H1 (cell line): ENCODE results near the gene TRAPPC2. TPM values are rescaled to one million over a fixed set of nuclear protein-coding genes. Genes with fewer than 3 reads are reported as not detected.

Experiments used
- CTCF ChIA-PET: fragments of 300-600 bp; sonication (Branson Sonifier 250); formaldehyde crosslinking; loops from one replicate; lab custom pipeline; 2021; ENCODE audit not compliant: partially characterized antibody; lab: Charles Lee
- POLR2A ChIA-PET: fragments of 300-600 bp; sonication (Branson Sonifier 250); formaldehyde crosslinking; loops from one replicate; lab custom pipeline; 2021; ENCODE audit warnings: inconsistent platforms; ENCODE audit not compliant: partially characterized antibody; lab: Charles Lee
- DNase-seq, 2 experiments: peaks; one replicate each; pipeline versions ENCODE4 v3.0.0 to v3.0.0-alpha.2; 2010 to 2022; ENCODE audit warnings: low spot score in 2 of 2, low read depth in 1 of 2, mixed read lengths in 1 of 2
- FAIRE-seq: peaks from 2 replicates; lab custom pipeline; 2011; peaks lifted over from hg19 to GRCh38; lab: Jason Lieb, UNC
- H2AFZ ChIP-seq: 2 replicates; pipeline ENCODE4 v1.8.1; 2012; ENCODE audit warnings: low read length, inconsistent platforms
- H2AK5ac ChIP-seq: 2 replicates; pipeline ENCODE4 v1.6.1; 2013; ENCODE audit warnings: low read depth, low read length
- H2BK120ac ChIP-seq: replicated peaks from 2 replicates; pipeline ENCODE3; 2013; ENCODE audit warnings: low read depth, low read length, inconsistent platforms
- H2BK12ac ChIP-seq: 2 replicates; pipeline ENCODE4 v1.6.1; 2013; ENCODE audit warnings: low read depth, low read length
- H2BK15ac ChIP-seq: 2 replicates; pipeline ENCODE4 v1.6.1; 2013; ENCODE audit warnings: low read length
- H2BK20ac ChIP-seq: 2 replicates; pipeline ENCODE4 v1.6.1; 2013; ENCODE audit warnings: low read length
- H2BK5ac ChIP-seq: 2 replicates; pipeline ENCODE4 v1.6.1; 2013; ENCODE audit warnings: low read depth, low read length
- H3K14ac ChIP-seq: 2 replicates; pipeline ENCODE4 v1.6.1; 2013; ENCODE audit warnings: inconsistent platforms; ENCODE audit not compliant: insufficient read length
- H3K18ac ChIP-seq: 2 replicates; pipeline ENCODE4 v1.6.1; 2013; ENCODE audit warnings: low read length; ENCODE audit errors: extremely low read depth
- H3K23ac ChIP-seq: 2 replicates; pipeline ENCODE4 v1.6.1; 2013; ENCODE audit warnings: inconsistent platforms; ENCODE audit not compliant: insufficient read length
- H3K23me2 ChIP-seq: 2 replicates; pipeline ENCODE4 v1.6.1; 2013; ENCODE audit warnings: low read depth, low read length
- H3K27ac ChIP-seq: 2 replicates; pipeline ENCODE4 v1.6.1; 2011; ENCODE audit warnings: low read depth, low read length, inconsistent platforms
- H3K27me3 ChIP-seq, 4 experiments: replicated peaks in 1 of 4; 1 replicate in 1 of 4; 2 replicates in 3 of 4; pipeline versions ENCODE4 v1.6.1 to v1.8.1; 2011 to 2013; ENCODE audit warnings: low read length in 3 of 4, mild to moderate bottlenecking in 3 of 4, inconsistent platforms in 2 of 4, mixed read lengths in 2 of 4, moderate library complexity in 1 of 4; ENCODE audit not compliant: control insufficient read depth in 3 of 4, insufficient read depth in 3 of 4; ENCODE audit errors: extremely low read depth in 1 of 4
- H3K36me3 ChIP-seq, 4 experiments: 2 replicates each; pipeline versions ENCODE4 v1.6.1 to v1.8.1; 2011 to 2013; ENCODE audit warnings: mild to moderate bottlenecking in 4 of 4, low read length in 3 of 4, moderate library complexity in 2 of 4, control low read depth in 1 of 4, inconsistent platforms in 1 of 4; ENCODE audit not compliant: insufficient read depth in 4 of 4, control insufficient read depth in 2 of 4
- H3K4ac ChIP-seq: replicated peaks from 2 replicates; pipeline ENCODE3; 2013; ENCODE audit warnings: low read length, low read depth, mixed read lengths, inconsistent platforms; ENCODE audit not compliant: insufficient read length
- H3K4me1 ChIP-seq, 4 experiments: replicated peaks in 1 of 4; 1 replicate in 1 of 4; 2 replicates in 3 of 4; pipeline versions ENCODE4 v1.6.1 to v1.8.1; 2011 to 2013; ENCODE audit warnings: low read length in 3 of 4, inconsistent platforms in 2 of 4, mixed read lengths in 1 of 4; ENCODE audit not compliant: insufficient read depth in 4 of 4, control insufficient read depth in 3 of 4
- H3K4me2 ChIP-seq, 2 experiments: 2 replicates each; pipeline versions ENCODE4 v1.6.1 to v1.8.1; 2011 to 2013; ENCODE audit warnings: low read depth in 2 of 2, low read length in 2 of 2, control low read depth in 1 of 2, inconsistent platforms in 1 of 2, mild to moderate bottlenecking in 1 of 2; ENCODE audit not compliant: insufficient read depth in 1 of 2
- H3K4me3 ChIP-seq, 4 experiments: fragments of 200-600, 300-600 bp in 1 of 4; sonication (generic), shearing (Covaris generic), sonication (Bioruptor Twin) in 1 of 4; 2 replicates each; pipeline versions ENCODE4 v1.5.1 to v1.8.1; 2011 to 2016; ENCODE audit warnings: low read length in 4 of 4, low read depth in 3 of 4, control low read depth in 2 of 4, inconsistent platforms in 2 of 4, mild to moderate bottlenecking in 2 of 4, mixed read lengths in 1 of 4, moderate library complexity in 1 of 4; ENCODE audit not compliant: insufficient read depth in 2 of 4; ENCODE audit errors: extremely low read depth in 1 of 4
- H3K56ac ChIP-seq: replicated peaks from 2 replicates; pipeline ENCODE3; 2013; ENCODE audit warnings: low read depth, mild to moderate bottlenecking, mixed read lengths, low read length, inconsistent platforms; ENCODE audit not compliant: insufficient read length
- H3K79me1 ChIP-seq: 2 replicates; pipeline ENCODE4 v1.6.1; 2013; ENCODE audit warnings: low read depth, low read length, control low read depth
- H3K79me2 ChIP-seq, 2 experiments: 2 replicates each; pipeline versions ENCODE4 v1.6.1 to v1.8.1; 2012 to 2013; ENCODE audit warnings: low read length in 2 of 2, mild to moderate bottlenecking in 2 of 2, inconsistent platforms in 1 of 2; ENCODE audit not compliant: insufficient read depth in 2 of 2, control insufficient read depth in 1 of 2
- H3K9ac ChIP-seq, 4 experiments: replicated peaks in 1 of 4; 1 replicate in 1 of 4; 2 replicates in 3 of 4; pipeline versions ENCODE4 v1.6.1 to v1.8.1; 2011 to 2013; ENCODE audit warnings: low read depth in 3 of 4, low read length in 3 of 4, control low read depth in 2 of 4, mild to moderate bottlenecking in 2 of 4, moderate library complexity in 2 of 4, inconsistent platforms in 1 of 4; ENCODE audit errors: extremely low read depth in 1 of 4
- H3K9me3 ChIP-seq, 2 experiments: 2 replicates each; pipeline versions ENCODE4 v1.6.1 to v1.8.1; 2012 to 2013; ENCODE audit warnings: mild to moderate bottlenecking in 2 of 2, moderate library complexity in 2 of 2, control low read depth in 1 of 2, inconsistent platforms in 1 of 2, low read depth in 1 of 2, low read length in 1 of 2, mixed read lengths in 1 of 2; ENCODE audit not compliant: insufficient read depth in 2 of 2
- H4K20me1 ChIP-seq, 2 experiments: replicated peaks in 1 of 2; 2 replicates each; pipeline versions ENCODE3 to v1.8.1; 2011 to 2013; ENCODE audit warnings: inconsistent platforms in 2 of 2, low read length in 2 of 2, mild to moderate bottlenecking in 1 of 2; ENCODE audit not compliant: insufficient read depth in 2 of 2, control insufficient read depth in 1 of 2
- H4K5ac ChIP-seq: 2 replicates; pipeline ENCODE4 v1.6.1; 2013; ENCODE audit warnings: low read length, low read depth, mixed read lengths, inconsistent platforms; ENCODE audit not compliant: insufficient read length
- H4K8ac ChIP-seq: 2 replicates; pipeline ENCODE4 v1.8.0; 2013; ENCODE audit warnings: mild to moderate bottlenecking, moderate library complexity, low read length, inconsistent platforms; ENCODE audit not compliant: insufficient read depth; ENCODE audit errors: extremely low read depth
- H4K91ac ChIP-seq: replicated peaks from 2 replicates; pipeline ENCODE3; 2013; ENCODE audit warnings: low read length, mixed read lengths, inconsistent platforms; ENCODE audit not compliant: insufficient read length
- ASH2L ChIP-seq: fragments of 200-600, 300-600 bp; sonication (generic); IDR thresholded peaks from one replicate; pipeline ENCODE4 v1.7.1; 2017; ENCODE audit warnings: low read length
- BCL11A ChIP-seq, 2 experiments: IDR thresholded peaks; one replicate each; pipeline ENCODE4 v1.6.1; 2011; ENCODE audit warnings: low read depth in 2 of 2, low read length in 2 of 2, mild to moderate bottlenecking in 2 of 2
- CEBPB ChIP-seq: IDR thresholded peaks from 2 replicates; pipeline ENCODE4 v1.6.1; 2012; ENCODE audit warnings: low read depth, low read length
- EP300 ChIP-seq, 2 experiments: IDR thresholded peaks; 1 replicate in 1 of 2; 2 replicates in 1 of 2; pipeline ENCODE4 v1.6.1; 2011 to 2012; ENCODE audit warnings: low read depth in 2 of 2, low read length in 2 of 2, mild to moderate bottlenecking in 2 of 2, borderline replicate concordance in 1 of 2, inconsistent platforms in 1 of 2, moderate library complexity in 1 of 2
- JUN ChIP-seq: IDR thresholded peaks from 2 replicates; pipeline ENCODE4 v1.6.1; 2011; ENCODE audit warnings: low read depth, mild to moderate bottlenecking, improper control_type of control experiment, low read length
- KDM4A ChIP-seq: IDR thresholded peaks from one replicate; pipeline ENCODE4 v1.7.1; 2012; ENCODE audit warnings: low read depth, mild to moderate bottlenecking, moderate library complexity, low read length, inconsistent platforms; ENCODE audit not compliant: severe bottlenecking
- KDM5A ChIP-seq: fragments of 200-600 bp; IDR thresholded peaks from 2 replicates; pipeline ENCODE4 v1.7.1; 2012; ENCODE audit warnings: mild to moderate bottlenecking, low read length, inconsistent platforms, mixed read lengths
- POLR2AphosphoS5 ChIP-seq: IDR thresholded peaks from 2 replicates; pipeline ENCODE4 v1.6.1; 2011; ENCODE audit warnings: low read depth, low read length
- RNF2 ChIP-seq: fragments of 200-900, 300-1000 bp; sonication (generic); IDR thresholded peaks from 2 replicates; pipeline ENCODE4 v1.7.1; 2016; ENCODE audit warnings: borderline replicate concordance, low read depth, mild to moderate bottlenecking, antibody characterized with exemption, low read length; ENCODE audit not compliant: poor library complexity, severe bottlenecking; ENCODE audit errors: missing control alignments
- RXRA ChIP-seq: IDR thresholded peaks from 2 replicates; pipeline ENCODE4 v1.6.1; 2011; ENCODE audit warnings: low read depth, mild to moderate bottlenecking, low read length, moderate library complexity; ENCODE audit not compliant: insufficient read depth
- SP1 ChIP-seq: IDR thresholded peaks from 2 replicates; pipeline ENCODE4 v1.6.1; 2011; ENCODE audit warnings: low read depth, low read length
- USF2 ChIP-seq: IDR thresholded peaks from 2 replicates; pipeline ENCODE4 v1.6.1; 2011; ENCODE audit warnings: low read length, improper control_type of control experiment
- WGBS, 2 experiments: shearing (Covaris generic) in 1 of 2; methylation state at CpG; one replicate each; pipeline versions ENCODE4 v1.1.6 to v1.1.7; 2013 to 2015; ENCODE audit warnings: low lambda C conversion rate in 2 of 2, mixed read lengths in 2 of 2, inconsistent platforms in 1 of 2, low coverage in 1 of 2, missing lambda C conversion rate in 1 of 2; ENCODE audit not compliant: insufficient replicate concordance in 2 of 2, insufficient coverage in 1 of 2, insufficient read length in 1 of 2; ENCODE audit errors: extremely low coverage in 1 of 2, missing lambda C conversion rate in 1 of 2; 5-methylcytosine and 5-hydroxymethylcytosine counted together
- polyA plus RNA-seq, 7 experiments: library from polyadenylated mRNA; depleted of rRNA in 3 of 7; stranded (reverse) in 5 of 7; unstranded in 2 of 7; fragments of >200 nt in 5 of 7; fragments of 200-250 nt in 2 of 7; gene quantifications; 1 replicate in 5 of 7; 2 replicates in 1 of 7; 4 replicates in 1 of 7; pipeline versions ENCODE4 v1.2.1 to v1.2.3, GENCODE V29; 2011 to 2013; ENCODE audit warnings: missing spikeins in 2 of 7, mixed read lengths in 2 of 7
- total RNA-seq: library from RNA; stranded (reverse); fragmentation: NEBNext Ultra II Directional; extraction: Animal tissue kit (Norgen Biotek cat#: 25700); gene quantifications from 2 replicates; pipeline ENCODE4 v1.2.1, GENCODE V29; 2021

Gene TRAPPC2
- total and polyA plus RNA-seq, 2 of the 8 experiments (the other 6 are each of a cell fraction or from before 2014, with no cell fraction given) = 6.7 to 10.8 TPM

GRCh38 chrX:13768939-13769338 lies 34.5 kb upstream of the TRAPPC2 start:
- Histone ChIP-seq H4K5ac (no peak overlapping the region), H3K4ac (no peak overlapping the region), H3K36me3 (peaks cover 0 to 57% (median 9%) of the 10 kb centered on the region in 4 experiments; a peak in 6 of 8 replicates), H3K9me3 (no peaks in the 10 kb centered on the region), H2BK5ac (no peak overlapping the region), H2BK20ac (no peak overlapping the region), H3K56ac (no peak overlapping the region), H3K4me2 (no peak overlapping the region), H3K23ac (no peak overlapping the region), H2BK12ac (no peak overlapping the region), H2BK120ac (no peak overlapping the region), H3K27me3 (no peaks in the 10 kb centered on the region), H2AK5ac (no peak overlapping the region), H3K4me3 (no peak overlapping the region), H3K14ac (no peak overlapping the region), H4K8ac (no peak overlapping the region), H2AFZ (no peak overlapping the region), H3K79me1 (no peaks in the 10 kb centered on the region), H2BK15ac (no peak overlapping the region), H3K79me2 (no peaks in the 10 kb centered on the region), H4K91ac (no peak overlapping the region), H4K20me1 (no peaks in the 10 kb centered on the region), H3K4me1 (0 out of 7 replicates have a peak, but pooled peaks cover 0 to 2% (median 0%) of the 10 kb centered on the region in 4 experiments), H3K9ac (no peak overlapping the region), H3K23me2 (no peaks in the 10 kb centered on the region), H3K27ac (no peak overlapping the region), H3K18ac (no peak overlapping the region)
- FAIRE-seq (no peak), DNase-seq (no peak)
- ChIA-PET POLR2A (interaction anchor here (0.6 kb wide), 1 partner anchor 123 kb away, joined by 3 read pairs; no protein-coding TSS in a partner anchor), CTCF (interaction anchor here (1.0 kb wide), 1 partner anchor 263 kb away, joined by 5 read pairs; no protein-coding TSS in a partner anchor)
- 95% methylated on average over 4 of the region's 4 CpGs; no CpG with 5 or more reads in 1 of the 2 experiments for WGBS, 2 experiments
- no peak for TF ChIP-seq KDM4A
- TF ChIP-seq CEBPB = no peak
- no peak for TF ChIP-seq JUN
- no peak for TF ChIP-seq USF2
- TF ChIP-seq KDM5A = no peak
- no peak for TF ChIP-seq RXRA
- no peak for TF ChIP-seq ASH2L
- no peak for TF ChIP-seq BCL11A (IDR thresholded peaks at IDR 0.05; ENCODE audit: low read depth in 2 of 2, low read length in 2 of 2)
- no peak for TF ChIP-seq POLR2AphosphoS5
- TF ChIP-seq EP300 (IDR thresholded peaks at IDR 0.05; ENCODE audit: borderline replicate concordance in 1 of 2, low read depth in 2 of 2, low read length in 2 of 2) = no peak
- no peak for TF ChIP-seq RNF2
- TF ChIP-seq SP1 = no peak
